B cell (primary cell): ENCODE data around the gene WDR45.

ENCODE experiments used
- EZH2 ChIP-seq: IDR thresholded peaks from 2 replicates; pipeline ENCODE4 v1.6.1; 2012; ENCODE audit warnings: borderline replicate concordance, low read depth, mild to moderate bottlenecking, moderate library complexity, low read length; ENCODE audit not compliant: insufficient read depth, poor library complexity, severe bottlenecking
- TF ChIP-seq, protein P1 (sequence below): fragments of 200-600 bp; IDR thresholded peaks from one replicate; pipeline ENCODE4 v1.8.0; 2022; ENCODE audit warnings: antibody characterized with exemption, mild to moderate bottlenecking

DNA sequence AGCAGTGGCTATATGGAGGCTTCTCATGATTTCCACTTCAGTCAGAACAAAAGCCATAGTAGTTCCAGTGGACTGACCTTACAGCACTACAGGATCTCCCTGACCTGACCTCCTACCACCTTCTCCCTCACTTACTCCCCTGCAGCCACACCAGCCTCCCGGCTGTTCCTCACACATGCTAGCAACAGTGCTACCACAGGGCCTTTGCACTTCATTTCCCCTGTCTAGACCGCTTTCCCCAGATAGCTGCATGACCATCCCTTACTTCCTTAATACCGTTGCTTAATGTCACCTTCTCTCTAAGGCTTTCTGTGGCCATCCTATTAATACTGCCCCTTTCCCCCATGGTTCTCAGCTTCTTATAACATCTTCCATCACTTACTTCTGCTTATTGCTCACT, 30.7 kb upstream of the WDR45 start:
- TF ChIP-seq, protein P1, sequence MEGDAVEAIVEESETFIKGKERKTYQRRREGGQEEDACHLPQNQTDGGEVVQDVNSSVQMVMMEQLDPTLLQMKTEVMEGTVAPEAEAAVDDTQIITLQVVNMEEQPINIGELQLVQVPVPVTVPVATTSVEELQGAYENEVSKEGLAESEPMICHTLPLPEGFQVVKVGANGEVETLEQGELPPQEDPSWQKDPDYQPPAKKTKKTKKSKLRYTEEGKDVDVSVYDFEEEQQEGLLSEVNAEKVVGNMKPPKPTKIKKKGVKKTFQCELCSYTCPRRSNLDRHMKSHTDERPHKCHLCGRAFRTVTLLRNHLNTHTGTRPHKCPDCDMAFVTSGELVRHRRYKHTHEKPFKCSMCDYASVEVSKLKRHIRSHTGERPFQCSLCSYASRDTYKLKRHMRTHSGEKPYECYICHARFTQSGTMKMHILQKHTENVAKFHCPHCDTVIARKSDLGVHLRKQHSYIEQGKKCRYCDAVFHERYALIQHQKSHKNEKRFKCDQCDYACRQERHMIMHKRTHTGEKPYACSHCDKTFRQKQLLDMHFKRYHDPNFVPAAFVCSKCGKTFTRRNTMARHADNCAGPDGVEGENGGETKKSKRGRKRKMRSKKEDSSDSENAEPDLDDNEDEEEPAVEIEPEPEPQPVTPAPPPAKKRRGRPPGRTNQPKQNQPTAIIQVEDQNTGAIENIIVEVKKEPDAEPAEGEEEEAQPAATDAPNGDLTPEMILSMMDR: no peak
- no peak for TF ChIP-seq EZH2
